Caco-2 (cell line): ENCODE results near the gene GADD45G. TPM values are rescaled to one million over a fixed set of nuclear protein-coding genes. Genes with fewer than 3 reads are reported as not detected.
A peak's percentile ranks its signal among the peaks of the same experiment; 100 is the strongest.

Experiments
- BruUV-seq: library from RNA; stranded (reverse); fragments of 400-500 nt; replicated peaks from 2 replicates; lab custom pipeline; 2021; lab: Mats Ljungman, UMichigan
- CTCF ChIA-PET: fragments of 300-600 bp; sonication (Branson Sonifier 250); formaldehyde crosslinking; loops from one replicate; lab custom pipeline; 2022; ENCODE audit warnings: antibody characterized with exemption; lab: Charles Lee
- POLR2A ChIA-PET: fragments of 300-600 bp; sonication (Branson Sonifier 250); formaldehyde crosslinking; loops from one replicate; lab custom pipeline; 2022; ENCODE audit warnings: antibody characterized with exemption; lab: Charles Lee
- DNase-seq, 2 experiments: peaks; one replicate each; pipeline versions ENCODE4 v3.0.0 to v3.0.0-alpha.2; 2020 to 2022
- H3K27me3 ChIP-seq: replicated peaks from 2 replicates; pipeline ENCODE4 v1.6.0; 2011; ENCODE audit warnings: low read length; ENCODE audit not compliant: control insufficient read depth, insufficient read depth
- H3K36me3 ChIP-seq: 2 replicates; pipeline ENCODE4 v1.5.1; 2011; ENCODE audit warnings: low read length; ENCODE audit not compliant: control insufficient read depth, insufficient read depth
- H3K4me1 ChIP-seq: fragments of 250-450 bp; sonication (Bioruptor Pico); 2 replicates; pipeline ENCODE4 v1.5.1; 2020; ENCODE audit warnings: mild to moderate bottlenecking
- H3K4me3 ChIP-seq: 2 replicates; pipeline ENCODE4 v1.5.1; 2011; ENCODE audit warnings: low read depth, mild to moderate bottlenecking, control low read depth, low read length
- H3K9me3 ChIP-seq: fragments of 250-450 bp; sonication (Bioruptor Pico); 2 replicates; pipeline ENCODE4 v1.5.1; 2020; ENCODE audit warnings: mild to moderate bottlenecking, moderate library complexity
- H3K27ac Mint-ChIP-seq: one replicate; pipeline ENCODE4 v1.8.0; 2022; ENCODE audit warnings: mixed read lengths; ENCODE audit not compliant: unreplicated experiment
- H3K27me3 Mint-ChIP-seq: one replicate; pipeline ENCODE4 v1.8.0; 2022; ENCODE audit warnings: mixed read lengths; ENCODE audit not compliant: insufficient read depth, unreplicated experiment
- H3K36me3 Mint-ChIP-seq: one replicate; pipeline ENCODE4 v1.8.0; 2022; ENCODE audit warnings: mild to moderate bottlenecking, mixed read lengths; ENCODE audit not compliant: insufficient read depth, unreplicated experiment
- H3K4me1 Mint-ChIP-seq: one replicate; pipeline ENCODE4 v1.8.0; 2022; ENCODE audit warnings: low read depth, mixed read lengths; ENCODE audit not compliant: unreplicated experiment
- H3K4me3 Mint-ChIP-seq: one replicate; pipeline ENCODE4 v1.8.0; 2022; ENCODE audit warnings: mild to moderate bottlenecking, moderate library complexity, mixed read lengths; ENCODE audit not compliant: unreplicated experiment
- H3K9me3 Mint-ChIP-seq: one replicate; pipeline ENCODE4 v1.8.0; 2022; ENCODE audit warnings: mixed read lengths; ENCODE audit not compliant: unreplicated experiment
- intact Hi-C: fragments of 100-400 bp; cut with micrococcal nuclease; formaldehyde crosslinking; loops from one replicate; pipeline ENCODE4 v1.10.0; 2022; ENCODE audit not compliant: unreplicated experiment
- total RNA-seq: library from RNA; stranded (reverse); gene quantifications from 2 replicates; pipeline ENCODE4 v1.2.3, GENCODE V29; 2022
- TF ChIP-seq, protein P1 (sequence below), 2 experiments: fragments of 200-600 bp in 1 of 2; IDR thresholded peaks; 1 replicate in 1 of 2; 2 replicates in 1 of 2; pipeline versions ENCODE4 v1.5.1 to v1.8.0; 2011 to 2022; ENCODE audit warnings: antibody characterized with exemption in 1 of 2, control low read depth in 1 of 2, inconsistent platforms in 1 of 2, low read depth in 1 of 2, low read length in 1 of 2, mild to moderate bottlenecking in 1 of 2, moderate library complexity in 1 of 2; ENCODE audit not compliant: insufficient read depth in 1 of 2, severe bottlenecking in 1 of 2, unreplicated experiment in 1 of 2

GADD45G gene
- total RNA-seq, 1 experiment from 2014 or later, result 3.7 TPM

GRCh38 chr9:89649039-89649691, 44.4 kb downstream of the GADD45G start:
- peaks cover 35% of the 10 kb centered on the region for H3K4me1 ChIP-seq
- Mint-ChIP-seq H3K4me1 (peaks cover 7% of the 10 kb centered on the region), H3K27ac (peak overlapping the region; percentile 77), H3K4me3 (no peak overlapping the region), H3K9me3 (no peaks in the 10 kb centered on the region), H3K27me3 (no peaks in the 10 kb centered on the region), H3K36me3 (no peaks in the 10 kb centered on the region)
- no peak for DNase-seq
- no peaks in the 10 kb centered on the region for H3K36me3 ChIP-seq
- CTCF ChIA-PET, result interaction anchor here (1.0 kb wide), 1 partner anchor 46 kb away, joined by 4 read pairs; no protein-coding TSS in a partner anchor
- no peaks in the 10 kb centered on the region for H3K9me3 ChIP-seq
- intact Hi-C loops, result no loop called here
- TF ChIP-seq, protein P1, sequence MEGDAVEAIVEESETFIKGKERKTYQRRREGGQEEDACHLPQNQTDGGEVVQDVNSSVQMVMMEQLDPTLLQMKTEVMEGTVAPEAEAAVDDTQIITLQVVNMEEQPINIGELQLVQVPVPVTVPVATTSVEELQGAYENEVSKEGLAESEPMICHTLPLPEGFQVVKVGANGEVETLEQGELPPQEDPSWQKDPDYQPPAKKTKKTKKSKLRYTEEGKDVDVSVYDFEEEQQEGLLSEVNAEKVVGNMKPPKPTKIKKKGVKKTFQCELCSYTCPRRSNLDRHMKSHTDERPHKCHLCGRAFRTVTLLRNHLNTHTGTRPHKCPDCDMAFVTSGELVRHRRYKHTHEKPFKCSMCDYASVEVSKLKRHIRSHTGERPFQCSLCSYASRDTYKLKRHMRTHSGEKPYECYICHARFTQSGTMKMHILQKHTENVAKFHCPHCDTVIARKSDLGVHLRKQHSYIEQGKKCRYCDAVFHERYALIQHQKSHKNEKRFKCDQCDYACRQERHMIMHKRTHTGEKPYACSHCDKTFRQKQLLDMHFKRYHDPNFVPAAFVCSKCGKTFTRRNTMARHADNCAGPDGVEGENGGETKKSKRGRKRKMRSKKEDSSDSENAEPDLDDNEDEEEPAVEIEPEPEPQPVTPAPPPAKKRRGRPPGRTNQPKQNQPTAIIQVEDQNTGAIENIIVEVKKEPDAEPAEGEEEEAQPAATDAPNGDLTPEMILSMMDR (IDR thresholded peaks at IDR 0.05; ENCODE audit: insufficient read depth in 1 of 2, low read depth in 1 of 2, low read length in 1 of 2, severe bottlenecking in 1 of 2, unreplicated experiment in 1 of 2), result no peak
- POLR2A ChIA-PET, result no interaction called here
- H3K4me3 ChIP-seq, result no peak overlapping the region
- BruUV-seq, result no TSS peak
- H3K27me3 ChIP-seq, result no peaks in the 10 kb centered on the region

DNA sequence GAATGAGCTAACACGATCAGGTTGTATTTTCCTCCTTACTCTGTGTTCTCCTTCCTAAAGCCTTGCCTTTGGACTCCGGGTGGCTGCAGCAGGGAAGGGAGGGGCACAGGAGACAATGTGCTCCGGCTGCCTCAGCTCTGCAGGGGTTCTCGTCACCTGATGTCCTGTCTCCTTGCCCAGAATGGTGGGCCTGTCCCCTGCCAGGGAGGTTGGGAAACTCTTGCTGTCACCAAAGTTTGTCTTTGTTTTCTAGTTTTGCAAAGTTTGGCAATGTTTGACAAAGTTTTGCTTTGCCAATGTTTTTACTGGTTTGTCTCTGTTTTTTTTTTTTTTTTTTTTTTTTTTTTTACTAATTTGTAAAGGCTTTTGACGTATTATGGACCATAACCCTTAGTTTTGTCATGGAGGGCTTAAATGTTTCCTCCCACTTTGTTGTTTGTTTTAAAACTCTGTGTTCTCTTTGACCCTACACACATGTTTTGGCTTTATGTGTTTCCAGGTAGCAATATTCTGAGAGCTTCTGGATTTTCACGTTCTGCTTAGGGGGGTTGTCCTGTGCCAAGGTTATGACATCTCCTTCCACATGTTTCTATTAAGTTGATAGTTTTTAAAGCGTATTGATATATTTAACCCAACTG, 49.3 kb downstream of the GADD45G start:
- Mint-ChIP-seq H3K4me3 (no peak overlapping the region), H3K9me3 (no peaks in the 10 kb centered on the region), H3K27me3 (no peaks in the 10 kb centered on the region), H3K27ac (no peak overlapping the region), H3K4me1 (peaks cover 7% of the 10 kb centered on the region), H3K36me3 (no peaks in the 10 kb centered on the region)
- H3K9me3 ChIP-seq, result no peaks in the 10 kb centered on the region
- ChIA-PET POLR2A (no interaction called here), CTCF (no interaction called here)
- peaks cover 10% of the 10 kb centered on the region for H3K4me1 ChIP-seq
- H3K4me3 ChIP-seq, result no peak overlapping the region
- intact Hi-C loops, result no loop called here
- H3K27me3 ChIP-seq, result no peaks in the 10 kb centered on the region
- H3K36me3 ChIP-seq, result no peaks in the 10 kb centered on the region
- no TSS peak for BruUV-seq
- DNase-seq, result no peak
- TF ChIP-seq, protein P1 (IDR thresholded peaks at IDR 0.05; ENCODE audit: insufficient read depth in 1 of 2, low read depth in 1 of 2, low read length in 1 of 2, severe bottlenecking in 1 of 2, unreplicated experiment in 1 of 2), result no peak

- CTCF ChIA-PET, result no interaction called here
- no peak for DNase-seq
- Histone ChIP-seq H3K27me3 (no peaks in the 10 kb centered on the region), H3K36me3 (no peaks in the 10 kb centered on the region), H3K9me3 (no peaks in the 10 kb centered on the region), H3K4me1 (no peaks in the 10 kb centered on the region), H3K4me3 (no peak overlapping the region)
- Mint-ChIP-seq H3K36me3 (no peaks in the 10 kb centered on the region), H3K4me3 (no peak overlapping the region), H3K4me1 (peaks cover 7% of the 10 kb centered on the region), H3K9me3 (no peaks in the 10 kb centered on the region), H3K27ac (no peak overlapping the region), H3K27me3 (no peaks in the 10 kb centered on the region)
- intact Hi-C loops, result no loop called here
- no TSS peak for BruUV-seq
- POLR2A ChIA-PET, result no interaction called here
- TF ChIP-seq, protein P1 (IDR thresholded peaks at IDR 0.05; ENCODE audit: insufficient read depth in 1 of 2, low read depth in 1 of 2, low read length in 1 of 2, severe bottlenecking in 1 of 2, unreplicated experiment in 1 of 2), result no peak
Measured at GRCh38 chr9:89655056-89655989, 50.5 kb downstream of the GADD45G start.
